Muscle layer of duodenum (tissue), 2 donors: ENCODE results near the gene LENEP.

ENCODE experiments used
- H3K27ac ChIP-seq: one replicate; pipeline ENCODE4 v1.7.0; 2013; ENCODE audit warnings: mild to moderate bottlenecking, low read length
- H3K27me3 ChIP-seq: one replicate; pipeline ENCODE4 v1.7.0; 2013; ENCODE audit warnings: low read depth, mild to moderate bottlenecking, control low read depth, low read length
- H3K36me3 ChIP-seq, 2 donors: one replicate each; pipeline ENCODE4 v1.7.0; 2013; ENCODE audit warnings: low read length in 2 of 2, control low read depth in 1 of 2, mild to moderate bottlenecking in 1 of 2; ENCODE audit not compliant: insufficient read depth in 2 of 2, control insufficient read depth in 1 of 2
- H3K4me1 ChIP-seq, 2 donors: one replicate each; pipeline ENCODE4 v1.7.0; 2013; ENCODE audit warnings: low read length in 2 of 2, mild to moderate bottlenecking in 2 of 2, control low read depth in 1 of 2, moderate library complexity in 1 of 2; ENCODE audit not compliant: insufficient read depth in 2 of 2, control insufficient read depth in 1 of 2
- H3K4me3 ChIP-seq, 2 donors: one replicate each; pipeline ENCODE4 v1.7.0; 2013; ENCODE audit warnings: low read length in 2 of 2, low read depth in 1 of 2, mild to moderate bottlenecking in 1 of 2
- H3K9me3 ChIP-seq, 2 donors: one replicate each; pipeline ENCODE4 v1.7.0; 2013; ENCODE audit warnings: low read length in 2 of 2, control low read depth in 1 of 2, mild to moderate bottlenecking in 1 of 2; ENCODE audit not compliant: control insufficient read depth in 1 of 2
- donor health status: healthy.

Gene LENEP, protein sequence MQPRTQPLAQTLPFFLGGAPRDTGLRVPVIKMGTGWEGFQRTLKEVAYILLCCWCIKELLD

DNA sequence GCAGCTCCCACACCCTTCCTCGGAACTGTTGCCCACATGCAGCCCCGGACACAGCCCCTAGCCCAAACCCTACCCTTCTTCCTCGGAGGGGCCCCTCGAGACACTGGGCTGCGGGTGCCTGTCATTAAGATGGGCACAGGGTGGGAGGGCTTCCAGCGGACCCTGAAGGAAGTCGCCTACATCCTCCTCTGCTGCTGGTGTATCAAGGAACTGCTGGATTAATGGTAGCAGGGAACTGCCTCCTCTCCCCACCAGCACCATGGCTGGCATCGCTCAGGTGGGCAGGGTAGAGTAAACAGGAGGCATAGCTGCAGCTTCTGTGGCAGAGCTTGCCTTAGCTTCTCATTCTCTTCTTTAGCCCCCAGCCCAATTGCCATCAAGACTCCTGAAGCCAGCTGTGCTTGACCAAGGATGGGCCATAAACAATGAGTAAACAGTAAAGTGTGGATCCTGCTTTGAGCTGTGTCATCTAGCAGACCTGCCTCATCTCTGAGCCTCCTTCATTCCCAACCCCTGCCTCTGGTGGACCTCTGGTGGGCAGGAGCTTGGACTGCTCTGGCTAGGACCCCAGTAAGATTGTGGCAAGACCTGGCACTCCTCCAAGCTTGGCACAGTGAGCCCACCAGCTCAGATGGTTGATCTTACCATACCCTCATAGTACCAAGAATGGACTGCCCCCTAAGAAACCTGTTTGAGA is at the start of gene LENEP:
LENEP (plus strand) TSS at position 15 of the 697 bp plus-strand sequence; CDS start at position 37, 22 bp downstream.
- no peak within 1 kb of the TSS for H3K4me3 ChIP-seq
- H3K36me3 ChIP-seq, result peaks cover 5 to 16% of the 10 kb centered on the region in 2 donors
- peaks cover under 1 to 4% of the 10 kb centered on the region in 2 donors for H3K4me1 ChIP-seq
- H3K27me3 ChIP-seq, result no peaks in the 10 kb centered on the region
- no peaks in the 10 kb centered on the region for H3K9me3 ChIP-seq
- no peak within 1 kb of the TSS for H3K27ac ChIP-seq

DNA sequence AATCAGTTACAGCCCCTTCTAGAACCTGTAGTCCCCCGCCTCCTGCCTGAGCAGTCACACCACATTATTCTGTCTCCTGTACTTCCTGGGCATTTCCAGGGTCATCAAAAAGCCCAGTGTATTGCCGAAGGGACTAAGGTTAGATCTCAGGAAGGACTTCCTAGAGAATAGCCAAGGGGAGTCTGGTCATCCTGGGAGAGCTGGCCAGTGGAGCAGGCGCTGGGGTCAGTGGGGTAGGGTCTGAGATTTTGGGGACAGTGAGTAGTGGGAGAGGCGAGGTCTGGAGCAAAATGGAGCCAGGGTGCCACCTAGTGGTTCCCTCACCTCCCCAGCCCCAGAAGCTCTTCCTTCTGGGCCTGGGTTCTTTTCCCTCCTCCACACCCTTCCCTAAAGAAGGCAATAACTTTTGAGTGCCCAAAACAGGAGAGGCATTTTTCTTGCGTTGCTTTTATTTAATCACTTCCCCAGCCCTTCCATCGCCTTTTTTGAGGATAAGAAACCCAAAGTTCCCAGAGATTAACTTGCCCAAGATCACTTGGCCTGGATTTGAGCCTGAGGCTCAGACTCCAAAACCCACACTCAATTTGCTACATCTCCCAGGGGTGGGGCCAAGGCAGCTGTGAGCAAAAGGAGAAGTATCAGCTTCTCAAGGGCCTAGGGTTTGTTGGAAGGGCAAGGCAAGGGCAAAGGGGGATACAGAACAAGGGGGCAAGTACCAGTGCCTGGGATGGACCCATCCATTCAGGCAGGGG is 49.6 kb upstream of the LENEP start:
- peak overlapping the region; percentile 8 for H3K27ac ChIP-seq
- peaks cover 21 to 29% of the 10 kb centered on the region in 2 donors for H3K4me1 ChIP-seq

DNA sequence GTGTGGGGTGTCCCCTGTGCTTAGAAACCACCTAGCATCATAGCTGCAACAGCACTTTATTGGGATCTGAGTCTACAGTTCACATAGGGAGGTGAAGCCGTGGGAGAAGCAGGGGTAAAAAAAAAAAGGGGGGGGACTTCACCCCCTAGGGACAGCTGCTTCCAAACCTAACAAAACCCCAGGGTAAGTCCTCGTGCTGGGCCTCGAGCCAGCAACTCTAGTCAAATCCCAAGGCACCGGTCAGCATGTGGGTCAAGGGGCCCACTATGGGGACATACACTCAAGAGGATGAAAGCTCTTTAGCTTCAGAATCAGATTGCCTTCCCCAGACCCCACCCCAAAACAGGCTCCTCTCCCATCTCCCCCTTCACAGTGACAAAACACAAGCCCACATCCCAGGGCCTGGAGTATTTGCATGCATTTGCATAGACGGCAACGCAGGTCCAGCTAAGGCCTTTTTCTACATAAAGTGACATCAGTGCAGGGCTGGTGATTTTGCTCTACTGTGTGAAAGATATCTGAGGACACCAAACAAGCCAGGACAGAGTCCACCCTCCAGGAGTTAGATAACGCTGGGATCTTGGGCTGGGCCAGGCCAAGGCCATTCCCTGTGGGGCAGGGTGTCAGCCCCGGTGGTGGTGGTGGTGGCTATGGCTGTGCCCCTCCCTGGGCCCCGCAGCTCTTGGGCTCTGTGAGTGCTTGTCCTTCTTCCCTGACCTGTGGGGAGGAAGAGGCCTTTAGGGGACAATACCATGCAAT is 48.8 kb upstream of the LENEP start:
- peaks cover 21 to 29% of the 10 kb centered on the region in 2 donors for H3K4me1 ChIP-seq
- peaks cover 6 to 36% of the 10 kb centered on the region in 2 donors for H3K36me3 ChIP-seq
- peak overlapping the region; percentile 8 for H3K27ac ChIP-seq
- H3K27me3 ChIP-seq, result no peaks in the 10 kb centered on the region
- H3K4me3 ChIP-seq, result no peak overlapping the region
- no peaks in the 10 kb centered on the region for H3K9me3 ChIP-seq

More for the DNA sequence above, 49.6 kb upstream of the LENEP start:
- H3K36me3 ChIP-seq, result peaks cover 6 to 36% of the 10 kb centered on the region in 2 donors
- H3K4me3 ChIP-seq, result no peak overlapping the region
- no peaks in the 10 kb centered on the region for H3K27me3 ChIP-seq
- H3K9me3 ChIP-seq, result no peaks in the 10 kb centered on the region

DNA sequence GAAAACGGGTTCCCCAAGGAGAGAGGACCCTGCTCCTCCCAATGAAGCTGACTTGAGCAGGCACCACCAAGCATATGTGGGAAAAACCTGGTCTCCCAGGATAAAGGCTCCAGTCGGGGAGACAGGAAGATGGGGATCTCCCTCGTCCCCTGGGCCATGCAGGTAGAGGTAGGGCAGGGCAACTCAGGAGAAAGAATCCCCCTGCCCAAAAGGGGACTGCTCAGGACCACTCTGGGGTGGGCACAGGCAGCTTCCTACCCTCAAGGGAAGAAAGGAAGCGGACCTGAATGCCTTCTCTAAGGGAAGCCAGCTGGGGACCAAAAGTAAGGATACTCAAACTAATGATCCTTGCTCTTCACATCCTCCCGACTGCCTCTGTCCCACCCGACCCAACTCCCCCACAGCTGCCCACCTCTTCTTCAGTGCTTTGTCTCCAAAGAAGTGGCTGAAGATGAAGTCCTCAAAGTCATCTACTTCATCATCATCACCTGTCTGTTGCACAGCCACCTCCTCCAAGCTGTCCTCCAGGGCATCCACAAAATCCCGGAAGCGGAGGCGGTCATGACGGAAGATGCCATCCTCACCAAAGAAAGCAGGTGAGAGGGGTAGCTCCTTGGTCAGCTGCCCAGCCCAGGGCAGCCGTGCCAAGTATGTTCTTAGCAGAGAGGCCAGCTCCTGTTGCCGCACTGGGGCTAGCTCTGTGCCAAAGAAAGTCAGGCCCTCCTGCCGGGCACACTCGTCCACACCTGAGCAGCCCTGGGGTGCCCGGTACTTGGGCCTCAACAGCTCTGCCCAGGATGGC is 48.0 kb upstream of the LENEP start:
- Histone ChIP-seq H3K27ac (no peak overlapping the region), H3K9me3 (no peaks in the 10 kb centered on the region), H3K27me3 (no peaks in the 10 kb centered on the region), H3K36me3 (peaks cover 6 to 38% of the 10 kb centered on the region in 2 donors), H3K4me3 (no peak overlapping the region), H3K4me1 (peaks cover 21 to 29% of the 10 kb centered on the region in 2 donors)

DNA sequence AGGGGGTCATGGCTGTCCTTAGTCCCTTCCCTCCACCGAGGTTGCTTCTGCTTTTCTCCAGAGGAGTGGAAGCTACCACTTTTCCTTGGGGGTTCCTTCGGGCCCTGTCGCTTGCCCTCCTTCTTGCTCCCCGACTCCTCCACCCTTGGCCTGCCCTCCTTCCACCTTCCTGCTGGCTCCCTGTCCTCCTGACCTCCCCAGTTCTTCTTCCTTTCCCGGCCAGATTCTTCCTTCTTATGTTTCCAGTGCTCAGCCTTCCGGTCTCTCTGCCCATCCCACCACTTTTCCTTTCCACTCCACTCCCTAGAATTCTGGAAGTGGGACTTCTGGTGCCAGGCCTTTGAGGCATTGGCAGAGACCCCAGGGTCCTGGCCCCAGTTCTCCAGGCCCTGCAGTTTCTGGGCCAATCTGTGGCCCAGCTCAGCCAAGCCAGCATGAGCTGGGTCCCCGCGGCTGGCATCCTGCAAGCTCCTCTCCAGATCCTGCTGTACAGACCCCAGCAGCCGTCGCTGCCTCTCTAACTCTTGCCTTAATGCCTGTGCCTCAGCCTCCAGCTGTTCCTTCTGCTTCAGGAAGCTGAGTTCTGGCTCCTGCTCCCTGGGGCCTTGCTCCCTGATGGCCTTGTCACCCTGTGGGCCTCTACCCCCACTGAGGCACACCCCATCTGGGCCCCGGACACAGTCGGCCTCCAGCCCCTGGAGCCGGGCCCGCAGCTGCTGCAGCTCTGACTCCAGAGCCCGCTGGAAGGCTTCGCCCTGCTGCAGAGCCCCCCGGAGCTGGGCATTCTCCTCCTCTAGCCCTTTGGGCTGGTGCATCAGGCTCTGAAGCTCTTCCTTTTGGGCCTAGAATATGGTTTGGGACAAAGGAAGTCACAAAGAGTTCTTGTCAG is 47.2 kb upstream of the LENEP start:
- H3K27me3 ChIP-seq, result no peaks in the 10 kb centered on the region
- H3K36me3 ChIP-seq, result peaks cover 13 to 46% of the 10 kb centered on the region in 2 donors
- H3K27ac ChIP-seq, result no peak overlapping the region
- H3K9me3 ChIP-seq, result no peaks in the 10 kb centered on the region
- peaks cover 21 to 30% of the 10 kb centered on the region in 2 donors for H3K4me1 ChIP-seq
- H3K4me3 ChIP-seq, result no peak overlapping the region

DNA sequence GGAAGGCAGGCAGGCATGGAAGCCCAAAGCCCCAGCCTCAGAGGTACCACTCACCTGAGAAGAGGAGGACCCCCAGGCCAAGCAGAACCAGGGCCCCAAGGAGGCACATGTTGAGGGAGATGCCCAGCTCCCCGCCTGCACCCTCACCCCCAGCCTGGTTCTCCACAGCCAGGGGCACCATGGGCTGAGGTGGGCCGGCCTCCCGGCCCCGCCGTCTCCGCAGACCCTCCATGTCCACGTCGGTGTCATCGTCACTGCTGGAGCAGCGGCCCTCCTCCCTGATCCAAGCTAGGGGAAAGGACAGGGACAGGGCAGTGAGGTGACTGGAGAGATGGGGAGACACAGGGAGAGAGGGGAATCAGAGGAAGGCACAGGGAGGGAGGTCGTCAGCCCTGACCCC is 45.3 kb upstream of the LENEP start:
- H3K4me3 ChIP-seq, result no peak overlapping the region
- H3K36me3 ChIP-seq, result peaks cover 13 to 51% of the 10 kb centered on the region in 2 donors
- H3K27ac ChIP-seq, result no peak overlapping the region
- no peaks in the 10 kb centered on the region for H3K27me3 ChIP-seq
- H3K4me1 ChIP-seq, result peaks cover 14 to 36% of the 10 kb centered on the region in 2 donors
- no peaks in the 10 kb centered on the region for H3K9me3 ChIP-seq

DNA sequence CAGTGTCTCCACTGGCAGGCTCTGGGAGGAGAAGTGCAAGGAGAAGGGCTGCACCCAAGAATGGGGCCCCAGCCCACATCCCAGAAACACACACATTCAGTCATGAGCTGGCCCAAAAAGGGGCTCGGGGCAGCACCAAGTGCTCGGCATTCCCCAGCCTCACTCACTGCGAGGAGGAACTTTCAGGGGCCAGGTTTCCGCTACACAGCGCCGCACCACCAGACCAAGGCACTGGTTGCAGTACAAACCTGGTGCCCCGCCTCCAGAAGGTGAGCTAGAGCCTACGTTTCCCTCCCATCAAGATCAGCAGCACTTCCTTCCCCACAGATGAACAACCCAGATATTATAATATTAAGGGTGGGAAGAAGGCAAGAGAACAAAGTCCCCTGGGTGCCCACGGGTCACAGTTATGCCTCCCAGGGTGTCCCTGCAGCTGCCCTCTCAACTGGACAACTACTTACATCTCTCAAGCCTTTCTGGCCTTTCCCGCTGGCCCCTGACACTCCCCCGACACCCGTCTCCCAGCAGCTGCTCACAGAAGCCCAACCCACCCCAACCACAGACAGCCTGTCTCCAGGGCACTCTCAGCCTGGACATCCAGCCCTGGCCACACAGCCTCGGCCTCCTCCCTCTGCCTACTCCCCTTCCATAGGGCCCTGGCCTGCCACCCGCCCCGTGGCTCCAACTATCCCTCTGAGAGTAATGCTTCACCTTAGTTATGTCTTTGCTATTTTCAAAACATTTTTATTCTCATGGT is 41.3 kb upstream of the LENEP start:
- peaks cover 6 to 32% of the 10 kb centered on the region in 2 donors for H3K36me3 ChIP-seq
- no peak overlapping the region for H3K27ac ChIP-seq
- no peak overlapping the region for H3K4me3 ChIP-seq
- peaks cover 25 to 55% of the 10 kb centered on the region in 2 donors for H3K4me1 ChIP-seq
- H3K9me3 ChIP-seq, result no peaks in the 10 kb centered on the region
- H3K27me3 ChIP-seq, result no peaks in the 10 kb centered on the region

DNA sequence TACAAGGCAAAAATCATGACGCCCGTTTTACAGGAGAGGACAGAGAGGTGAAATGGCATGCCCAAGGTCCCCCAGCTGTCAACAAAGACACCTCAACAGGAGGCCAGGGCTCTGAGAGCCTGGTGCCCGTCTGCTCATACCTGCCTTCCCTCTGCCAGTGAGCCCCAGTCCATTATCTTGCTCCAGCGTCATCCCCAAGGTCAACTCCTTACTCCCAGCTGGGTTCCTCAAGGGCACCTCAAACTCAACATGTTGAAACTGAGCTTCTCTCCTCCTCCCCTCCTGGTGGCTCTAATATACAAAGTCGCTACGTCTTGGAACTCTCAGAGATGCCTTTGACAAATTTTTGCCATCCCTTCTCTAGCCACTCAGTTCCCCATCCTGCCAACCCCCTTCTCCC is 40.7 kb upstream of the LENEP start:
- H3K4me1 ChIP-seq, result peaks cover 25 to 59% of the 10 kb centered on the region in 2 donors
- peaks cover 6 to 26% of the 10 kb centered on the region in 2 donors for H3K36me3 ChIP-seq
- no peak overlapping the region for H3K4me3 ChIP-seq
- no peaks in the 10 kb centered on the region for H3K27me3 ChIP-seq
- no peak overlapping the region for H3K27ac ChIP-seq
- no peaks in the 10 kb centered on the region for H3K9me3 ChIP-seq

DNA sequence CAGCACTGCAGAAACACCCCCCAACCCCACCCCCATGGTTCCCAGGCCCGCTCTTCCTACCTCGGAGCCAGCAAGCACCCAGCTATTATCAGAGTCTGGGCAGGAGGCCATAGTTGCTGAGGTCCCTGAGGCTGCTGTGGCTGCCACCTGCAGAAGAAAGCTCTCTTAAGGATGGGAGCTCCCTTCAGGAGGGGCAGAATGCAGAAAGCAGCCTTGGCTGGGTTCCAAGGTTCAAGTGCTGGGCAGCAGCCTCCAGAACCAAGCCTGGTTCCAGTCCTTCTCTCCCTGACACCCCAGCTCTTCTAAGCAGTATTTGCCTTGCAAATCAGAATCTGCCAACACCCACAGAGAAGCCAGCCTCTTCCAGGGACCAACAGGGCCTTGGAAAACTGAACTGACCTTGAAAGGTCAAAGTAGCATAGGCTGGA is 39.8 kb upstream of the LENEP start:
- H3K27me3 ChIP-seq, result no peaks in the 10 kb centered on the region
- H3K36me3 ChIP-seq, result peaks cover 8 to 22% of the 10 kb centered on the region in 2 donors
- peaks cover 25 to 59% of the 10 kb centered on the region in 2 donors for H3K4me1 ChIP-seq
- H3K27ac ChIP-seq, result no peak overlapping the region
- H3K9me3 ChIP-seq, result no peaks in the 10 kb centered on the region
- H3K4me3 ChIP-seq, result peak overlapping the region; percentile 33 to 36
